ENCODE results near the gene ZNF225. TPM values are rescaled to one million over a fixed set of nuclear protein-coding genes. Genes with fewer than 3 reads are reported as not detected.
"Not testable (repeated sequence)": the region's sequence is repeated elsewhere in the genome, so short reads cannot be mapped to it uniquely, and the experiment has no call there.

Gene ZNF225
- total RNA-seq, 2 experiments from 2014 or later, result 2.4 to 6.1 TPM

DNA sequence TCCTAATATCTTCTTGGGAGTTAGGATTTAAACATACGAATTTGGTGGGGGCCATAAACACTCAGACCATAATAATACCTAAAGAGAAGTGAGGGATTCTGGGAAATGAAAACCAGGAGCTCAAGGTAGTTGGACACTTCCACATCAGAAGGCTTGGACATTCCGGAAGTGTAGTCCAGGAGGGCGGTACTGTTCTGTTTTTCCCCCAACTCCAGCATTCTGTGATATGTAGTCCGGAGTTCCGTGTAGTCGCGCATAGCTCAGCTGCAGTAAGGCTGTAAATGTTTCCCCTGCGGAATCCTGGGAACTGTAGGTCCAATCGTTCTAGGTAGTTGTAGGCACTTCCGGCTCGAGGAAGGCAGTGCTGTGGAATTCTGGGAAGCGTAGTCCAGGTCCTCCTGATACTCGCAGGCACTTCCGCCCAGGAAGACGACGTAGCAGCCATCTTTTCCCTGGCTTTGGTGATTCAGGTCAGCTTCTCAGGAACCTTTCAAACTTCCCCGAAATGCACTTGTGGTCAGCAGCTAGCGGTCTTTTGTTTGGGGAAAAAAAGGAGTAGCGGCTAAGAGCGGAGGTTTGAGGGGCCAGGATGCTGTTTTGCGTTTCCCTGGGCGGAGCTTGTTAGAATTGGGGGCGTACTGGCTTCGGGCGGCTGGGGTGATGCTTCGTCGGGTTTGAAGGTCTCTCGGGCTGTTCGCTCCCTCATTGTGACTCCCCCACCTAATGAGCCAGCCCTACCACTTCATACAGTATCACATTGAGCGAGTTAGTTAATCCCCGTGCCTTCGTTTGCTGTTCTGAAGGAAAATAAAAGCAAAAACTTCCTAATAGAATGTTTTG lies 51.7 kb downstream of the ZNF225 start, which contains the start of gene ZNF226:
Gene ZNF226 (plus strand): TSS at position 428 of the 840 bp plus-strand sequence. CDS start 4,981 bp downstream, outside the sequence.
- no peaks in the 10 kb centered on the region for H3K9me2 ChIP-seq (ENCODE audit: insufficient read depth, low read length)
- TF ChIP-seq, protein P1, sequence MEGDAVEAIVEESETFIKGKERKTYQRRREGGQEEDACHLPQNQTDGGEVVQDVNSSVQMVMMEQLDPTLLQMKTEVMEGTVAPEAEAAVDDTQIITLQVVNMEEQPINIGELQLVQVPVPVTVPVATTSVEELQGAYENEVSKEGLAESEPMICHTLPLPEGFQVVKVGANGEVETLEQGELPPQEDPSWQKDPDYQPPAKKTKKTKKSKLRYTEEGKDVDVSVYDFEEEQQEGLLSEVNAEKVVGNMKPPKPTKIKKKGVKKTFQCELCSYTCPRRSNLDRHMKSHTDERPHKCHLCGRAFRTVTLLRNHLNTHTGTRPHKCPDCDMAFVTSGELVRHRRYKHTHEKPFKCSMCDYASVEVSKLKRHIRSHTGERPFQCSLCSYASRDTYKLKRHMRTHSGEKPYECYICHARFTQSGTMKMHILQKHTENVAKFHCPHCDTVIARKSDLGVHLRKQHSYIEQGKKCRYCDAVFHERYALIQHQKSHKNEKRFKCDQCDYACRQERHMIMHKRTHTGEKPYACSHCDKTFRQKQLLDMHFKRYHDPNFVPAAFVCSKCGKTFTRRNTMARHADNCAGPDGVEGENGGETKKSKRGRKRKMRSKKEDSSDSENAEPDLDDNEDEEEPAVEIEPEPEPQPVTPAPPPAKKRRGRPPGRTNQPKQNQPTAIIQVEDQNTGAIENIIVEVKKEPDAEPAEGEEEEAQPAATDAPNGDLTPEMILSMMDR (conservative IDR thresholded peaks at IDR 0.05; ENCODE audit: low read length), result no peak
- no peak for TF ChIP-seq EZH2phosphoT487 (IDR thresholded peaks at IDR 0.05; ENCODE audit: borderline replicate concordance, low read depth, low read length)
- ChIA-PET CTCF (ENCODE audit: unreplicated experiment) (interaction anchor here (0.9 kb wide), 1 partner anchor 47 kb away, joined by 3 read pairs; no protein-coding TSS in a partner anchor), POLR2A (interaction anchor here (0.6 to 1.3 kb wide), 5 partner anchors 33 to 424 kb away, joined by 3 to 7 read pairs (median 4); partner anchors contain the start of genes ZNF227 and ZNF45)
- peaks cover 32% of the 10 kb centered on the region for H3K36me3 ChIP-seq (ENCODE audit: insufficient read depth, low read length)
- DNase-seq (ENCODE audit: low spot score), result peak; percentile 96
- intact Hi-C loops (cut with micrococcal nuclease; ENCODE audit: unreplicated experiment), result loop anchor here (1.0 to 2.0 kb wide), 3 partner anchors 42 to 335 kb away; partner anchors contain the start of gene ZNF180
- peak within 1 kb of the TSS; percentile 99 for H2AFZ ChIP-seq (ENCODE audit: low read length)
- peaks cover 8% of the 10 kb centered on the region; the same call in 1 of the 2 replicates for H3K79me2 ChIP-seq (ENCODE audit: insufficient read depth, low read depth, low read length)
- no peaks in the 10 kb centered on the region for H4K20me1 ChIP-seq (ENCODE audit: insufficient read depth, low read length)
- peak within 1 kb of the TSS; percentile 79 for H3K4me3 ChIP-seq (ENCODE audit: low read depth, low read length, poor library complexity, severe bottlenecking)
- H3K9me3 ChIP-seq (ENCODE audit: low read length), result peaks cover 7% of the 10 kb centered on the region
- peak within 1 kb of the TSS; percentile 48 for H3K27ac ChIP-seq (ENCODE audit: low read depth, low read length, poor library complexity, severe bottlenecking)
- peaks cover 15% of the 10 kb centered on the region for H3K4me1 ChIP-seq (ENCODE audit: insufficient read depth, low read length, poor library complexity, severe bottlenecking)
- BruUV-seq (replicated peaks), result no TSS peak
- H3K4me2 ChIP-seq (ENCODE audit: low read length), result peak within 1 kb of the TSS; percentile 96

DNA sequence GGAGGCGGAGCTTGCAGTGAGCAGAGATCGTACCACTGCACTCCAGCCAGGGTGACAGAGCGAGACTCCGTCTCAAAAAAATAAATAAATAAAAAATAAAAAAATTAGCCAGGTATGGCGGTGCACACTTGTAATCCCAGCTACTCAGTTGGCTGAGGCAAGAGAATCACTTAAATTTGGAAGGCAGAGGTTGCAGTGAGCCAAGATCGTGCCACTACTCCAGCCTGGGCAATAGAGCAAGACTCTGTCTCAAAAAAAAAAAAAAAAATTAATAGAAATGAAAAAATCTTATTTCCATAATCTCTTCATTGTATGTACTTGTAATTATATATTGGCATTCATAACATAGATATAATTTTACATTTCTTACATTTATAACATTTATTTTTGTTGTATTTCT lies 57.5 kb downstream of the ZNF225 start:
- H3K36me3 ChIP-seq (ENCODE audit: insufficient read depth, low read length), result peaks cover 84% of the 10 kb centered on the region
- H4K20me1 ChIP-seq (ENCODE audit: insufficient read depth, low read length); H3K27ac ChIP-seq (ENCODE audit: low read depth, low read length, poor library complexity, severe bottlenecking); H3K4me2 ChIP-seq (ENCODE audit: low read length); BruUV-seq (replicated peaks); POLR2A ChIA-PET; H3K4me3 ChIP-seq (ENCODE audit: low read depth, low read length, poor library complexity, severe bottlenecking); H2AFZ ChIP-seq (ENCODE audit: low read length); intact Hi-C loops (cut with micrococcal nuclease; ENCODE audit: unreplicated experiment); H3K9me3 ChIP-seq (ENCODE audit: low read length); DNase-seq (ENCODE audit: low spot score); H3K79me2 ChIP-seq (ENCODE audit: insufficient read depth, low read depth, low read length); H3K9me2 ChIP-seq (ENCODE audit: insufficient read depth, low read length); CTCF ChIA-PET (ENCODE audit: unreplicated experiment): not testable (repeated sequence)
- peaks cover 10% of the 10 kb centered on the region for H3K4me1 ChIP-seq (ENCODE audit: insufficient read depth, low read length, poor library complexity, severe bottlenecking)

DNA sequence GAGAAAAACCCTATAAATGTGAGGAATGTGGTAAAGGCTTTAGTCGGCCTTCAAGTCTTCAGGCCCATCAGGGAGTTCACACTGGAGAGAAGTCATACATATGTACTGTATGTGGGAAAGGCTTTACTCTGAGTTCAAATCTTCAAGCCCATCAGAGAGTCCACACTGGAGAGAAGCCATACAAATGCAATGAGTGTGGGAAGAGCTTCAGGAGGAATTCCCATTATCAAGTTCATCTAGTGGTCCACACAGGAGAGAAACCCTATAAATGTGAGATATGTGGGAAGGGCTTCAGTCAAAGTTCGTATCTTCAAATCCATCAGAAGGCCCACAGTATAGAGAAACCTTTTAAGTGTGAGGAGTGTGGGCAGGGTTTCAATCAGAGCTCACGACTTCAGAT lies 63.4 kb downstream of the ZNF225 start:
- Histone ChIP-seq H4K20me1 (ENCODE audit: insufficient read depth, low read length) (no peaks in the 10 kb centered on the region), H3K4me3 (ENCODE audit: low read depth, low read length, poor library complexity, severe bottlenecking) (no peak overlapping the region), H3K27ac (ENCODE audit: low read depth, low read length, poor library complexity, severe bottlenecking) (no peak overlapping the region), H3K79me2 (ENCODE audit: insufficient read depth, low read depth, low read length) (no peaks in the 10 kb centered on the region), H3K9me3 (ENCODE audit: low read length) (no peaks in the 10 kb centered on the region), H3K4me2 (ENCODE audit: low read length) (no peak overlapping the region), H3K4me1 (ENCODE audit: insufficient read depth, low read length, poor library complexity, severe bottlenecking) (no peaks in the 10 kb centered on the region), H3K36me3 (ENCODE audit: insufficient read depth, low read length) (peaks cover 60% of the 10 kb centered on the region), H3K9me2 (ENCODE audit: insufficient read depth, low read length) (no peaks in the 10 kb centered on the region), H2AFZ (ENCODE audit: low read length) (no peak overlapping the region)
- CTCF ChIA-PET (ENCODE audit: unreplicated experiment), result no interaction called here
- no peak for TF ChIP-seq EZH2phosphoT487 (IDR thresholded peaks at IDR 0.05; ENCODE audit: borderline replicate concordance, low read depth, low read length)
- TF ChIP-seq, protein P1 (conservative IDR thresholded peaks at IDR 0.05; ENCODE audit: low read length), result no peak
- DNase-seq (ENCODE audit: low spot score), result no peak
- POLR2A ChIA-PET, result no interaction called here
- no TSS peak for BruUV-seq (replicated peaks)
- intact Hi-C loops (cut with micrococcal nuclease; ENCODE audit: unreplicated experiment), result no loop called here
